ENCODE data around the gene ACOX2.
"Not testable (repeated sequence)": the region's sequence is repeated elsewhere in the genome, so short reads cannot be mapped to it uniquely, and the experiment has no call there.

Gene ACOX2

GRCh38 chr3:58530354-58530865 lies 6.6 kb downstream of the ACOX2 start:
- no peaks in the 10 kb centered on the region for H3K9me3 Mint-ChIP-seq
- no peak for ATAC-seq
- H3K27ac Mint-ChIP-seq = no peak overlapping the region
- H3K36me3 Mint-ChIP-seq = no peaks in the 10 kb centered on the region
- H3K4me3 Mint-ChIP-seq = no peak overlapping the region
- peaks cover 14% of the 10 kb centered on the region for H3K4me1 Mint-ChIP-seq
- DNase-seq (ENCODE audit: low spot score in 2 of 2) = peak in 1 of 2 donors; percentile 44

- Mint-ChIP-seq H3K36me3 (no peaks in the 10 kb centered on the region), H3K4me1 (peaks cover 14% of the 10 kb centered on the region), H3K4me3 (no peak overlapping the region), H3K27ac (no peak overlapping the region), H3K9me3 (no peaks in the 10 kb centered on the region)
- ATAC-seq (no peak), DNase-seq (ENCODE audit: low spot score in 2 of 2) (peak in 1 of 2 donors; percentile 52)
Measured at GRCh38 chr3:58529516-58530353, 7.3 kb downstream of the ACOX2 start.

GRCh38 chr3:58528629-58529028 lies 8.4 kb downstream of the ACOX2 start:
- Mint-ChIP-seq H3K4me1 (peaks cover 14% of the 10 kb centered on the region), H3K36me3 (no peaks in the 10 kb centered on the region), H3K27ac (no peak overlapping the region), H3K9me3 (no peaks in the 10 kb centered on the region), H3K4me3 (no peak overlapping the region)
- ATAC-seq (no peak), DNase-seq (ENCODE audit: low spot score in 2 of 2) (peak in 1 of 2 donors; percentile 42)

DNA sequence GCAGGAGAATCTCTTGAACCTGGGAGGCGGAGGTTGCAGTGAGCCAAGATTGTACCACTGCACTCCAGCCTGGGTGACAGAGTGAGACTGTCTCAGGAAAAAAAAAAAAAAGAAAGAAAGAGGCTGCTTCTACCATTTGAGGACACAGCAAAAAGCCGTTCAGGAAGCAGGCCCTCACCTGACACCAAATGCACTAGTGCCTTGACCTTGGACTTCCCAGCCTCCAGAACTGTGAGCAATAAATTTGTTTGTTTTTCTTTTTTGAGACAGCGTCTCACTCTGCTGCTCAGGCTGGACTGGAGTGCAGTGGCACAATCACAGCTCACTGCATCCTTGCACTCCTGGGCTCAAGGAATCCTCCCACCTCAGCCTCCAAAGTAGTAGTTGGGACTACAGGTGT lies 9.6 kb downstream of the ACOX2 start:
- not testable (repeated sequence) for H3K9me3 Mint-ChIP-seq; H3K36me3 Mint-ChIP-seq; ATAC-seq; DNase-seq (ENCODE audit: low spot score in 2 of 2); H3K4me1 Mint-ChIP-seq; H3K4me3 Mint-ChIP-seq; H3K27ac Mint-ChIP-seq

- H3K9me3 Mint-ChIP-seq = no peaks in the 10 kb centered on the region
- DNase-seq (ENCODE audit: low spot score in 2 of 2) = peak in 1 of 2 donors; percentile 35
- peak; percentile 57 for ATAC-seq
- no peaks in the 10 kb centered on the region for H3K4me1 Mint-ChIP-seq
- no peak overlapping the region for H3K27ac Mint-ChIP-seq
- H3K4me3 Mint-ChIP-seq = no peak overlapping the region
- H3K36me3 Mint-ChIP-seq = no peaks in the 10 kb centered on the region
Measured at GRCh38 chr3:58526515-58526957, 10.5 kb downstream of the ACOX2 start.

GRCh38 chr3:58524326-58524888 lies 12.6 kb downstream of the ACOX2 start:
- Mint-ChIP-seq H3K27ac (no peak overlapping the region), H3K4me1 (no peaks in the 10 kb centered on the region), H3K9me3 (no peaks in the 10 kb centered on the region), H3K36me3 (no peaks in the 10 kb centered on the region), H3K4me3 (no peak overlapping the region)
- ATAC-seq (no peak), DNase-seq (ENCODE audit: low spot score in 2 of 2) (peak in 1 of 2 donors; percentile 38)

DNA sequence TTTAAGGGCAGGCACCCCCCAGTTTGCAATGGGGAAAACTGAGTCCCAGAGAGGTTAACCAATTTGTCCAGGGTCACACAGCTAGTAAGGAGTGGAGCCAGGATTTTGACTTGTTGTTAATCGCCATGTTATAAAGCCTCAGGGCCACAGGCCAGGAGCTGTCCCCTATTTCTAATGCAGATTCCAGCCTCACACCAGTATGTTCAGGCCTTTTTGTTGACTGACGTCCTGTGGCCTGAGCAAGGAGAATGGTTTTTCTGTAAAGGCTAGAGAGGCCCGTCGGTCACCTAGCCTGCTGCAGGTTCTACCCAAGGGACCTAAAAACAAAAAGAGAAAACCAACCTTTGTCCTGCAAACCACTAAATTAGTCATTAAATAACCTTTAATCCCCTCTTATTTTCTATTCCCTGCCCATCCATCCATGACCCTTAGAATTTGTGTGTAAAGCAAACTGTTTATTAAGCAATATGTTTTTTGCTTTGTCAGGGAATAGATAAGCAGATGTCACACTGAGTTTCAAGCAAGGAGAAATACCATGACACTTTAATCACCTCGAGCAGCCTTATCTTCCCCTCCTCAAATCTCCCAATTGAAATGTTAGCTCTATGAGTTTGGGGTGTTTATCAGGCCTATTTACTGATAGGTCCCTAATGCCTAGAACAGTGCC lies 14.1 kb downstream of the ACOX2 start:
- no peaks in the 10 kb centered on the region for H3K4me1 Mint-ChIP-seq

GRCh38 chr3:58521917-58522631 lies 14.9 kb downstream of the ACOX2 start:
- Mint-ChIP-seq H3K27ac (no peak overlapping the region), H3K4me3 (no peak overlapping the region), H3K9me3 (no peaks in the 10 kb centered on the region), H3K4me1 (no peaks in the 10 kb centered on the region), H3K36me3 (no peaks in the 10 kb centered on the region)
- no peak for ATAC-seq
- no peak for DNase-seq (ENCODE audit: low spot score in 2 of 2)

More for the DNA sequence above, 14.1 kb downstream of the ACOX2 start:
- ATAC-seq (no peak), DNase-seq (ENCODE audit: low spot score in 2 of 2) (no peak)
- Mint-ChIP-seq H3K9me3 (no peaks in the 10 kb centered on the region), H3K4me3 (no peak overlapping the region), H3K27ac (no peak overlapping the region), H3K36me3 (no peaks in the 10 kb centered on the region)

GRCh38 chr3:58521336-58521670 lies 15.7 kb downstream of the ACOX2 start:
- Mint-ChIP-seq H3K4me1 (no peaks in the 10 kb centered on the region), H3K4me3 (no peak overlapping the region), H3K27ac (no peak overlapping the region), H3K9me3 (no peaks in the 10 kb centered on the region), H3K36me3 (no peaks in the 10 kb centered on the region)
- no peak for DNase-seq (ENCODE audit: low spot score in 2 of 2)
- no peak for ATAC-seq

DNA sequence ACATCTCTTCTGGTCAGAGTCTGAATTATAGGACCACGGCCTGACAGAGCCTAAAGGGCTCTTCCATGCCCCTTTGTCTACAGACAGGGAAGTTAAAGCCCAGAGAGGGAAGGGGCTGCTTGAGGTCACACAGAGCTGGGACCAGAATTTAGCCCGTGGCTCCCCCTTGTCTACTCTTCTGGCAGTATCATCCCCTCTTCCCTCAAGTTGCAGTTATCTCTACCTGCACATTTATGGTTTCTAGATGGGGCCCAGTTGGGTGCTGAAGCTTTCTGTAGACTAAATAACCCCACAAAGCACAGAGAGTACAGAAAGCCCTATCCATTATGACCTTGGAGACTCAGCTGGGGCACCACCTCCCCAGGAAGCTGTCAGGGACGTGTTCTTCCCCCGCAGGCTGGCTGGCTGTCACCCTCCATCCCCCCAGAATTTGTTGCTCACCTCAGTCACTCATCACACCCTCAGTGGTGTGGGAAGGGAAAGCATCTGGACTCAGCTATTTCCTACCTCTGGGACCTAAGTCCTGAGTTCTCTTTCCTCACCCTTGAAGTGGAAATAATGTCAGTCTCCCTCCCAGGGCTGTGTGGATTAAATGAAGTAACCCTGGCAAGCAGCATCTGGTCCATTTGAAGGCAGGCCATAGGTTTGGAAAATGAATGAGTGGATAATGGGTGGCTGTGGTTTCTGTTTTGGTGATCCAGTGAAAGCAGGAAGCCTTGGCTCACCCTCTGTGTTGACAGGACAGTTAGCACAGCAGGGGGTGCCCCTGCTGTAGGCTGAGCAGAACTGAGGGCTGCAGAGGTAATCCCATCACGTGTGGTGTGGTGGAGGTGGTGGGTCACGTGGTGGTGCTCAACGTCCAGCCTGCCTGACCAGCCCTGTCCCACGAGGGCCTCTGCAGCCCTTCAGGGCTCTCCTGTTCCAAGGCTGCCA lies 16.3 kb downstream of the ACOX2 start:
- Mint-ChIP-seq H3K4me3 (no peak overlapping the region), H3K36me3 (no peaks in the 10 kb centered on the region), H3K9me3 (no peaks in the 10 kb centered on the region), H3K27ac (no peak overlapping the region), H3K4me1 (no peaks in the 10 kb centered on the region)
- ATAC-seq = peak; percentile 47
- DNase-seq (ENCODE audit: low spot score in 2 of 2) = no peak

DNA sequence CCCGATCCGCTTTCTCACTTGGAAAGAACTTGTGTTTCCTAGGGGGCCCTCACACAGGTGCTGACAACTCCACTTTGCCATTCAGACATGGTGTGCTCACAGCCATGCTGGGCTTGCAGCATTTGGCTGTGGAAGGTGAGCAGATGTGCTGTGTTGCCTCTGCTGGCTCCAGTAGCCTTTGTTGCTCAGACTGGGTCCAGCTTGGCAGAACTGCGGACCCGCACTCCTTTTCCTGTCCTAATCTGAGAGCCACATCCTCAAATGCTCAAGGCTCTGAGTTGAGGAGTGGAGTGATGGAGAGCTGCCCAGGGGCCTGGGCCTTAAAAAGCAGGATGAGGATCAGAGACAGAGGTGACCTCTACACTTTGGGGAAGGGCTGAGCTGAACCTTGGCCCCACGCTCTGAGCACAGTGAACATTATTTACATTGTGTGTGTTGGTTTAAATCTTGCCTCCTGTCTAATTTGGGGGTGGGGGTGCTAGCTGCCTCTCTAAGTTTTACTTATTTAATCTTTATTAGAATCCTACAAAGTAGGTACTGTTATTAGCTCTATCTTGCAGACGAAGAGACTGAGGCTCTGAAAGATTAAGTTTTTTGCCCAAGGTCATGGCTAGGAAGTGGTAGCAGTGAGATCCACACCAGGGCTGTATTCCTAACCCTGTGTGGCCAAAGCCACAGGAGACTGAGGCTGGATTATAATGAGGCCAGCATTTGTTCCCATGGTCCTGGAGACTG lies 17.2 kb downstream of the ACOX2 start:
- DNase-seq (ENCODE audit: low spot score in 2 of 2) (no peak), ATAC-seq (peak; percentile 17)
- H3K36me3 Mint-ChIP-seq = no peaks in the 10 kb centered on the region
- no peaks in the 10 kb centered on the region for H3K9me3 Mint-ChIP-seq
- no peak overlapping the region for H3K4me3 Mint-ChIP-seq
- no peaks in the 10 kb centered on the region for H3K4me1 Mint-ChIP-seq
- no peak overlapping the region for H3K27ac Mint-ChIP-seq

- H3K36me3 Mint-ChIP-seq = no peaks in the 10 kb centered on the region
- no peak overlapping the region for H3K4me3 Mint-ChIP-seq
- H3K9me3 Mint-ChIP-seq = no peaks in the 10 kb centered on the region
- DNase-seq (ENCODE audit: low spot score in 2 of 2) = no peak
- no peaks in the 10 kb centered on the region for H3K4me1 Mint-ChIP-seq
- ATAC-seq = no peak
- H3K27ac Mint-ChIP-seq = no peak overlapping the region
Measured at GRCh38 chr3:58518291-58518789, 18.6 kb downstream of the ACOX2 start.

DNA sequence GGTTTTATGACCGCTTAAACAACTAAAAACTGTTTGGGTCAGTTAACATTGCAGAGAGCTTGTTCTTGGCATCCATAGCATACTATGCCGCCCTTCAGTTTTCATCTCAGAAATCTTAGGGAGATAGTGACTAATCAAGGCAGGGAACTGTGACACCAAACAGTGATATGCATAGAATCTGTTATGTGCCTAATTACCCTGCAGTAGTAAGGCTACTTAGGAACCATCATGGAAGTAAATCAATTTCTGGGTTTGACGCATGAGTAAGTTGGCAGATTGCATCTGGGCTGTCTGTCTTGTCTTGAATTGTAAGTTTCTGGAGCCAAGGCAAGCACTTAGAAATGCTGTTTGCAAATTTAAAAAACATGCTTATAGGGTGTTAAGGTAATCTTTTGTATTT lies 22.6 kb downstream of the ACOX2 start:
- DNase-seq (ENCODE audit: low spot score in 2 of 2) (no peak), ATAC-seq (no peak)
- Mint-ChIP-seq H3K4me3 (no peak overlapping the region), H3K9me3 (no peaks in the 10 kb centered on the region), H3K4me1 (no peaks in the 10 kb centered on the region), H3K36me3 (no peaks in the 10 kb centered on the region), H3K27ac (no peak overlapping the region)

GRCh38 chr3:58508437-58508836 lies 28.6 kb downstream of the ACOX2 start:
- Mint-ChIP-seq H3K4me1 (no peaks in the 10 kb centered on the region), H3K27ac (no peak overlapping the region), H3K4me3 (no peak overlapping the region), H3K36me3 (peaks cover 4% of the 10 kb centered on the region), H3K9me3 (no peaks in the 10 kb centered on the region)
- DNase-seq (ENCODE audit: low spot score in 2 of 2) (no peak), ATAC-seq (no peak)
